Measurements from ENCODE around the gene DNA2.

Gene DNA2

DNA sequence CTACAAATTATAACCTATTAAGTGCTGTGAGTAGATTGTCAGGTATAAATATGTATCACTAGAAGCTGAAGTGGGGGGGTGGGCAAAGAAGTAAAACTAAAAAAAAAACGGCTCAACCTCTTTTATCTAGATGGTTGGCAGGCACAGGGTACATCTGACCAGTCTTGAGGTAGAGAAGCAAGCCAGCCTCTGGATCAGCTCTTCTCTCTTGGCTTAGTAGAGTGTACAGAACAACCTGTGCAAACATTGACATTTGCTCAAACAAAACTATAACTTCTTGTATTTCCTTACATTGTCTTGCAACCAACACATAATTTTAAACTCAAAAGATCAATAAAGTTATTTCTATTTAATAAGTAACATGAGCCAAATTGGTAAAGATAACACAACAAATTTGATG lies 25.6 kb downstream of the DNA2 start:
- DNase-seq: no peak

GRCh38 chr10:68442971-68443370 lies 28.8 kb downstream of the DNA2 start:
- no peak for DNase-seq

- no peak for DNase-seq
Observed at GRCh38 chr10:68440898-68441297, 30.9 kb downstream of the DNA2 start.

DNA sequence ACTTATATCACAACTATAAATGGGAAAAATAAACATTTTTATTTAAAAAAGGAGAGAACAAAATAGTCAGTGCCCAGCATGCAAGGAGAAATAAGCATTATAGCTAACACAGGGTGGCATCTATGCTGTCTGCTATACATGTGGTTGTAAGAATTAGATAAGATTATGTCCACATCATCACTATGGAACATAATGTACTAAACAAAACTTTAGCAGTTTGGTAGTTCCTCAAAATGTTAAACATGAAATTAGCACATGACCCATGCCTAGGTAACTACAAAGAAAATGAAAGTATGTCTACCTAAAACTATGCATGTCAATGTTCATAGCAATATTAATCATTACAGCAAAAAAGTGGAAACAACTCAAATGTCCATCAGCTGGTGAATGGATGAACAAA lies 36.0 kb downstream of the DNA2 start:
- no peak for DNase-seq

GRCh38 chr10:68434657-68435056 lies 37.1 kb downstream of the DNA2 start:
- no peak for DNase-seq

DNA sequence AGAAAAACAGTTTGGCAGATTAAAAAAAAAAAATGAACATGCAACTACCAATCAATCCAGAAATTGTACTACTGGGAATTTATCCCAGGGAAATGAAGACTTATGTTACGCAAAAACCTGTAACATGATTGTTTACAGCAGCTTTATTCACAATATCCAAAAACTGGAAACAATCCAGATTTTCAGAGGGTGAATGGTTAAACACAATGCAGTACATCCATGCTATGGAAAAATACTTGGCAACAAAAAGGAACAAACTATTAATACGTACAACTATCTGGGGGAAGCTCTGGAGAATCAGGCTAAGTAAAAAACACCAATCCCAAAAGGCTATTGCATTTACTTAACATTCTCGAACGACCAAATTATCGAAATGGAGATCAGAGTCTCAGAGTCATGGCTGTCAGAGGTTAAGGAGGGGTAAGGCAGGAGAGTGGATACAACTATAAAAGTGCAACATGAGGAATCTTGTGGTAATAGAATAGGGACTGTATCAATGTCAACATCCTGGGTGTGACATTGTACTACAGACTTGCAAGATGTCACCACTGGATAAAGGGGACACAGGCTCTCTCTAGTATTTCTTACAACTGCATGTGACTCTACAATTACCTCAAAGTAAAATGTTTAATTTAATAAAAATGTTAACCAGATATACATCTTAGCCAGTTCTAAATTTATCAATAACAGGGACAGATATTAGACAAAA lies 43.2 kb downstream of the DNA2 start:
- DNase-seq: no peak

DNA sequence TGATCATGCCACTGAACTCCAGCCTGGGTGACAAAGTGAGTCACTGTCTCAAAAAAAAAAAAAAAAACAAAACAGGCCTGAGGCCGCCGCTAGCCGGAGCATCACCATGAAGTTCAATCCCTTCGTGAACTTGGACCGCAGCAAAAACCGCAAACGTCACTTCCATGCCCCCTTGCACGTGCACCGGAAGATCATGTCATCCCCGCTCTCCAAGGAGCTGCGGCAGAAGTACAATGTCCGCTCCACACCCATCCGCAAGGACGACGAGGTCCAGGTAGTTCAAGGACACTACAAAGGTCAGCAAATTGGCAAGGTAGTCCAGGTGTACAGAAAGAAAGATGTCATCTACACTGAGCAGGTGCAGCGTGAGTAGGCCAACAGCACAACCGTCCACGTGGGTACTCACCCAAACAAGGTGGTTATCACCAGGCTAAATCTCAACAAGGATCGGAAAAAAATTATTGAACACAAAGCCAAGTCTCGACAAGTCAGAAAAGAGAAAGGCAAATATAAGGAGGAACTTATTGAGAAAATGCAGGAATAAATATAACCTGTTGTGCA lies 47.2 kb downstream of the DNA2 start:
- no peak for DNase-seq

- DNase-seq: no peak
Observed at GRCh38 chr10:68423522-68423921, 48.3 kb downstream of the DNA2 start.

DNA sequence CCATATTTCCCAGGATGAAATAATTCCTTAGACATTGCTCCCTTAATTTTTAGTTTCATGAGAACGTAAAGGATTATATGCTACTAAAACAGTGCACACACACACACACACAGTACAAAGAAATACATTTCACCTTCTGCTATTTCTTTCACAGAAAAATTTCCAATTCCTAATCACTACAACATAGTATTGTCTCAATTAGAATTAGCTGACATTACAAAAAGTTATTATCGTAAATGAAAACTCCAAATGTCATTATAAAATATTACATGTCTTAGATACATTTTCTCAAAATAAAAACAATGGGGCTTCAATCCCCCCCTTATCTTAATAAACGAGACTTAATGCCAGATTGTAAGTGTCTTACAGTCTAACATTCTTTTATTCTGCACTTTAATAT lies 52.4 kb downstream of the DNA2 start:
- DNase-seq: no peak

DNA sequence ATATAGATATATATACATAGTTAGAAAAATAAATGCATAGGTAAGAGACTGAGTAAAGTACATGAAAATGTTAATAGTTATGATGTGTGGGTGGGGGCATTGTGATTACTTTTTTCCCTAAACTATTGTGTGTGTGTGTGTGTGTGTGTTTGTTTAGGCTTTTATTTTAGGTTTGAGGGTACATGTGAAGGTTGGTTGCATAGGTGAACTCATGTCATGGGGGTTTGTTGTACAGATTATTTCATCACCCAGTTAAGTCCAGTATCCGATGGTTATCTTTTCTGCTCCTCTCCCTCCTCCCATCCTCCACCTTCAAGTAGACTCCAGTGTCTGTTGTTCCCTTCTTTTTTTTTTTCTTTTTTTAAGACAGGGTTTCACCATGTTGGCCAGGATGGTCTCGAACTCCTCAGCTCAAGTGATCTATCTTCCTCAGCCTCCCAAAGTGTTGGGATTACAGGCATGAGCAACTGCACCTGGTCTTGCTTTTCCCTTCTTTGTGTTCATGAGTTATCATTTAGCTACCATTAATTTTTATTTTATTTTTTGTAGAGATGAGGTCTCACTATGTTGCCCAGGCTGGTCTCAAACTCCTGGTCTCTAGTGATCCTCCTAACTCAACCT lies 62.8 kb downstream of the DNA2 start:
- no peak for DNase-seq

DNA sequence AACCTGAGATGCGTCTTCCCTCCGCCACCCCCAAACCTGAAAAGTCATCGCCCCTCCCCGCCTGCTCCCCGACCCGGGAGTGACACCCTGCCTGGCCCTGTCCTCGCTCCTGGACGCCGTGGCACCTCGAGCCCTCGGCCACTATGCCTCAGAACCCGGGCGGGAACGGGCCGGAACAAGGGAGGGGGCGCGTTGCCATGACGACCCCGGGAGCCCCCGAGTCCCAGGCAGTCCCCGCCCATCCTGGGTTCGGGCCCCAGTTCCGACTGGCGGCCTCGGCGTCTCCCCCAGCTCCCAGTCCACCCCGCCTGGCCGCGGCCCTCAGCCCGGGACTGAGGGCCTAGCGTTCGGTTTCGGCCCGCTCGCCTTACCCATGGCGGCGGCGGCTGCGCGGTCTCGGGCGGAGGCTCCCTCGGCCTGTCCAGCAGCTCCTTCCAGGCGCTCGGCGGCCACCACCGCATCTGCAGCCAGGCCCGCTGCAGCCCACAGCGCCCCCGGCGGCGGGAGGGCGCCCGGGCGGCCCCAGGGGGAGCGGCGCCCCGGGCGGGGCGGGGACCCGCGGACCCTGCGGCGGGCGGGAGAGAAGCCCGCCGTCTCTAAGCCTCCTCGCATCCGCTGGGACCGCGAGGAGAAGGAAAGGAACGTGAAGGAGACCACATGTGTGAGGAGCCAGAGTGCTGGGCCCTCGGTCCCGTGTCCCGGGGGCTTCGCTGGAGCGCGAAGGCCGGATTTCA lies 64.8 kb downstream of the DNA2 start, which contains the start of gene RUFY2:
Gene RUFY2, minus strand, starts transcription at position 463 of the 734 bp plus-strand sequence. Its CDS starts 88 bp downstream, at position 375.
- peak; percentile 74 for DNase-seq

GRCh38 chr10:68406111-68406814 lies 65.5 kb downstream of the DNA2 start:
- DNase-seq: peak; percentile 37

DNA sequence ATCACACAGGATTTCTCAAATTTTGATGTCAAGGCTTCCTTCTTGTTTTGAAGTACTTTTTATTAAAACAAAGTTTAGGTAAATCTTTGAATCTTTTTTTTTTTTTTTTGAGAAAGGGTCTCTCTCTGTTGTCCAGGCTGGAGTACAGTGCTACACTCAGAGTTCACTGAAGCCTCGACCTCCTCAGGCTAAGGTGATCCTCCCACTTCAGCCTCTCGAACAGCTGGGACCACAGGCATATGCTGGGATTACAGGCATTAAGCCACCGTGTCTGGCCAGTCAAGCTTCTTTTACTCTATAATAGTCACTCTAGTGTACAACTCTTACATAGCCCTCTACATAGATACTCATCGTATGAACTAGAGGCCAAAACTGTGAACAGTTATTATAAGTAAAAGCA lies 68.1 kb downstream of the DNA2 start:
- no peak for DNase-seq

GRCh38 chr10:68402276-68402675 lies 69.5 kb downstream of the DNA2 start:
- DNase-seq: no peak

DNA sequence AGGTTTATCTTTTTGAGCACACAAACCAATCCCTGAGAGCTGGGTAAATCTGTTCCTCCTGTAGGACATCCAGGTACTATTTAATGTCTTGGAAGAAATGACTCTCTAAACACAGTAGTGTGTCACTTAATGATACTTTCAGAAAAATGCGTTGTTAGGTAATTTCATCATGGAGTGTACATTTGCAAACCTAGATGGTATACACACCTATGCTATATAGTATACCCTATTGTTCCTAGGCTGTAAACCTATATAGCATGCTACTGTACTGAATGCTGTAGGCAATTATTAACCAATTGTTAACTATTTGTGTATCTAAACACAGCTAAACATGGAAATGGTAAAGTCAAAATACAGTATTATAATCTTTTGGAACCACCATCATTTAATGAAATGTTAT lies 74.8 kb downstream of the DNA2 start:
- no peak for DNase-seq

GRCh38 chr10:68385740-68386139 lies 86.0 kb downstream of the DNA2 start:
- DNase-seq: no peak

DNA sequence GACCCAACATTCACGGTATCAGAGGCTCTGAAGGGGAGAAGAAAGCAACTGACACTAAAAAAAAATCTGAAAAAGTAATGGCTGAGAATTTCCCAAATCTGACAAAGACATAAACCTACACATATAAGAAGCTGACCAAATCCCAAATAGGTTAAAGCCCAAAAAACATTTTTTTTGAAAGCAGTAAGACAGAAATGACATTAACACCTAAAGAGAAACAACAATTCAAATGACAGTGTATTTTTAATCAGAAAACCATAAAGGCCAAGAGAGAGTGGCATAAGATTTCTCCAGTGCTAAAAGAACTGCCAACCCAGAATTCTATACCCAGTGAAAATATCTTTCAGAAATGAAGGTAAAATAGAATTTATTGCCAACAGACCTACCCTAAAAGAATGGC lies 100.2 kb downstream of the DNA2 start:
- no peak for DNase-seq

DNA sequence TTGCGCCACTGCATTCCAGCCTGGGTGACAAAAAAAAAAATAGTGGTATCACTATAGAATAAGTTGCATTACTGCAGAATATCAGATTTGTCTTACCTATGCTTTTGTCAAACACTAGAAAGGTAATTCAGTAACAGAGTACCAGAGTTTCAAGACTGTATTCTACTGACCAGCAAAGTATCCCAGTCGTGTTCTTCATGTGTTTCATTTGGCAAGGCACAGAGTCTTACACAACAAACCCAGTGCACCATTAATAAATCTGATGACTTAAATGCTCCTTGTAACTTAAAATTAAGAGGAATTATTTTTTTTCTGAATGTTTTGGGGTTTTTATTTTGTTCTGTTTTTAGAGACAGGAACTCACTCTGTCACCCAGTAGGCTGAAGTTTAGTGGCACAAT lies 104.7 kb downstream of the DNA2 start:
- no peak for DNase-seq

DNA sequence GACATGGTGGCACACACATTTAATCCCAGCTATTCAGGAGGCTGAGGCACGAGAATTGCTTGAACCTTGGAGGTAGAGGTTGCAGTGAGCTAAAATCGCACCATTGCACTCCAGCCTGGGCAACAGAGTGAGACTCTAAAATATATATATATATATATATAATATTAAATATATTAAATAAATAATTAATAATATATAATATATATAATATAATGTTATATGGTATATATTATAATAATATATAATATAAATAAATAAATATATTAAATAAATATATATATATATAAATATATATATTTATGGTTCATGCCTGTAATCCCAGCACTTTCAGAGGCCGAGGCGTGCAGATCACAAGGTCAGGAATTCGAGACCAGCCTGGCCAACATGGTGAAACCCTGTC lies 105.2 kb downstream of the DNA2 start:
- no peak for DNase-seq

- DNase-seq: no peak
Observed at GRCh38 chr10:68365611-68366010, 106.2 kb downstream of the DNA2 start.

DNA sequence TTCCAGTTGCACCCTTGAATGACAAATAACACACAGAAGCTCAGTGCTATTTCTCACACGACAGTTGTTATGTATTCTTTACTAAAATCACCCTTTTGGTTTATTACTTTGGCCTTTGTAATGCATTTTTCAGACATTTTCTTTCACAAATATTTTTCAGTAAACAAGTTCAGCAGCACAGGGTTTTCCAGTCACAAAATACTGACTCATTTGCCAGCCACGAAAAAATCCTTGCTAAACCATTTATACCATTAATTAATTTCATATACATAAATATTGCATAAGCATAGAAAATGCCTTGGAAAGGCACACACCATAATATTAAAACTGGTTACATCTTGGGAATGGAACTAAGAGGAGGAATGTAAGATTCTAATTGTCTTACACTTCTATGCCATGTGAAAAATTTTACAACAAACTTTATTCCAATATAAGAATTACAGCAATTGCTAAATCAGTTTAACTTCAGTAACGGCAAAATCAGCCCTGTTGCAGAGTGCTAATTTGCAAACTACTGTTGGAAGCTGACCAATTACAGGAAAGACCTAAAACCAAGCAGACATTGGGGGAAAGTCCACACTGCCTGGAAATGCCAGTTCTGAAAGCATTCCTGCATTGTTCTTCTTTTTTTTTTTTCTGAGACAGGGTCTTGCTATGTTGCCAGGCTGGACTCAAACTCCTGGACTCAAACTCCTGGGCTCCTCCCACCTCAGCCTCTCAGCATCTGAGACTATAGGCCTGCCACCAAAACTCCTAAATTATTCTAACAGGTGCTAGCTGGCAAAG lies 107.5 kb downstream of the DNA2 start:
- no peak for DNase-seq

Data from GDM1 (cell line).